GM18520 (cell line): ENCODE data around the gene TBPL1.
"Not testable (repeated sequence)": the region's sequence is repeated elsewhere in the genome, so short reads cannot be mapped to it uniquely, and the experiment has no call there.

Experiments
- ATAC-seq: cut with Tn5 transposase; IDR thresholded peaks from one replicate; pipeline ENCODE4 v1.9.1; 2021; ENCODE audit not compliant: unreplicated experiment

Gene TBPL1

DNA sequence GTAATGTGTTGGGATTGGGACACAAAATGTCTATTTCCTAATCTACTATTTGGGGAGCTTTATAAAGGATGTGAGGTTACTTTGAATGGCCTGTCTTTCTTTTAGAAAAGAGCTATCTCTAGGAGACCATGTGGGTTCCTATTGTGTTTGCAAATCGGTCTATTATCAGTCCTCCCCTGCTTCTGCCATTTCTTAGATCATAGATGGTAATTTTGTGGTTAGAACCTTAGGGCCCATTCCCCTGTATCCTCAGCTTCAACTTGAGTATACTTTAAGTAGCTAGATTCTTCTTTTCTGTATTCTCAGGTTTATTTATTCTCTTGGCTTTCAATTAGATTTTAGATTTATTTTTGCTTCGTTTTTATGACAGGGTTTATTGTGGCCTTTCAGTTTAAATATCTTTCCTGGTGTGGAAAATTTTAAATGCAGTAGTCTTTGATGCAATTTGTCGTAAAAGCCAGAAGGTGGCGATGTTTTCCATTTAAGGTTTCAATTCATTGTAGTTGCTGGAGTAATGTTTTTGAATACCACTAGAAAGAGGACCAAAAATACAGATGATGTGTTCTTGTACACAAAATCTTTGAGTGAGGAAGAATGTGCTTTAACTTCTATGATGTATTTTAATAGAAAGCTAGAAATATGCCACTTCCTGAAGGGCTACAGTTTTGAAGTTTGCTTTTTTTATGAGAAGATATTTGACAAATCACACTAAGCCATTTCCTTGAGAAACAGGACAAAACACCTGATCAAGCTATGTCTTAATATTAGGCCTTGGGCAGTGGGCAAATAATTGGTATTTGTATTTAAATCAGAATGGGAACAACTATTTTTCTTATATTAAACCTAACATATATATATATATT is 20.3 kb downstream of the TBPL1 start:
- ATAC-seq: no peak

DNA sequence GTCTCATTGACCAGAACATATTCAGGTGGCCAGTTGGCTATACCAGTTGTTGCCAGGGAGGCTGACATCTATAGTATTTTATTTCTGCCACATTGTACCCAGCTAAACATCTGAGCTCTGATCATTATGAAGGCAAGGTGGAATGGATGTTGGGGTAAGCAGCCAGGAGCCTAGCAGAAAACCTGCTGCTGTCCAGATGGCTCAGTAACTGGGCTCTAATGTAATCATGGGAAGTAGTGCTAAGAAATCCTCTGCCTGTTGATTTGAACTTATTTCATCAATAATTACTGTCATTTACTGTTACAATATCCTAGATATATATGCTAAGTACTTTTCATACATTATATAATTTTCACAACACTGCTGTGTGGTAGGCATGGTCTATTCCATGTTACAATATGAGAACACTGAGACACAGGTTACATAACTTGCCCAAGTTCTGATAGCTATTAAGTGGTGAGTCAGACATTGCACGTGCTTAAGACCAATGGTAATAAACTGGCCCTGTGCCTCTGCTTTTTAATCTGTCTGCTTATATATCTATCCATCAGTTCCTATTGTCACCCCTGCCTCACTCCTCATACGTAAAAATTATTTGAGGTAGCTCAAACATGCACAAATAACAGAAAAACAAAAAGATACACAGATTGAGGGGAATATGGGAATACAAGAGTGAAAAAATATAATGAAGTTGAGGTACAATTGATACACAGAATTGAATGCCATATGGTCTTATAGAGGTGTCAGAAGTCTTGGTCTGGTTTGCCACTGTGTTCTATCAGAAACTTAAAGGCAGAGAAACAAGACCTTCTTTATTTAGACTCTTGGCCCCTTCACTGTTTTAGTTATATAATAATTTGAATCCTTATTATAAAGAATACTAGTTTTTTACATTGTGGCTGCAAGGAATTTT is 25.2 kb downstream of the TBPL1 start:
- peak; percentile 38 for ATAC-seq

DNA sequence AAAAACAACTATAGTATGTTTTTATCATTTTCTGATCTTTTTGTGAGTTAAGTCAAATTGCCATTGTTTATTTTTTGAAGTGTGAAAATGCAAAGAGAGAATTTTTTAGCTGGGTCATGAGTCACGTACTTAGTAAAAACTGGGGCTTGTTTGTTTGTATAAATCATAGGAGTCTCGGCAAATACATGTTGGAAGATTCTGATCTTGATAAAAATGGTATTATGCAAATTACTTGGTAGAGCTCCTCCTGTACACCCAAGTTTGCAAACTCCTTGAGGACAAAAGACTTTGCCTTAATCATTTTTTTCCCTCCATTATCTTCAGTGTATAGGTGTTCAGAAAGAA is 25.8 kb downstream of the TBPL1 start:
- ATAC-seq: no peak

DNA sequence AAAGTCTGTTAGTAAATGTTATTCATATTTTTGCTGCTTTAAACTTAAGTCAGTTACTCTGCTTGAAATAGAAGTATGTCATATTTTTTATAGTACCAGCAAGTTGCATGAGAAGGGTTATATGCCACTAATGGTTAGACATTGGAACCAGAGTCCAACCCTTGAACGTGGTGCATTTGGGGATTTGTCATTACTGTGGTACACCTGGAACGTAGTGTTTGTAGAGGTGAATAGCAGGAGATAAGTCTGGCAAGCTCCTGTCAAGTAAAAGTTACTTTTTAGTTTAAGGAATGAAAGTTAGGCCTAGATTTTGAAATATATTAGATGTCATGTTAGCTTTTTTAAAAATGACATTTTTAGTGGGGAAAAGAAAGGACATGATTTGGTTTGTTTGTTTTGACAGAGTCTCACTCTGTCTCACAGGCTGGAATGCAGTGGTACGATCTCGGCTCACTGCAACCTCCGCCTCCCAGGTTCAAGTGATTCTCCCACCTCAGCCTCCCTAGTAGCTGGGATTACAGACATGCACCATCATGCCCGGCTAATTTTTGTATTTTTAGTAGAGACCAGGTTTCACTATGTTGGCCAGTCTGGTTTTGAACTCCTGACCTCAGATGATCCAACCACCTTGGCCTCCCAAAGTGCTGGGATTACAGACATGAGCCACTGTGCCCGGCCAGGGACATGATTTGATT is 26.4 kb downstream of the TBPL1 start:
- ATAC-seq: not testable (repeated sequence)

DNA sequence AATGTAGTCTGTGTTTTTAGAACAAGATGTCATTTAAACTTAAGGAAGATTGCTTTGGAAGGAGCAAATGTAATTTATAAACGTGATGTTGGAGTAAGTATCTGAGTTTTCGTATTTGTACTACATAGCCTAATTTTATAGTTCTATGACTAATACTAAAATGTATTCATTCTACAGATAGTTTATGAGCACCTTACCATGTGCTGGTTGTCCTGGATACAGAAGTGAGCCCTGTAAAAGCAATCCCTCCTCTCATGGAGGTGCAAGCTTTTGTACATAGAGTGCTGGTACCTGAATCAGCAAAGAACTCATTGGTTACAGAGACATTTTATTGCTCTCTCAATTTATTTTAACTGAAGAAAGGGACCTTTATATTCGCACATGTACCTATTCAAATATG is 27.1 kb downstream of the TBPL1 start:
- ATAC-seq: no peak

DNA sequence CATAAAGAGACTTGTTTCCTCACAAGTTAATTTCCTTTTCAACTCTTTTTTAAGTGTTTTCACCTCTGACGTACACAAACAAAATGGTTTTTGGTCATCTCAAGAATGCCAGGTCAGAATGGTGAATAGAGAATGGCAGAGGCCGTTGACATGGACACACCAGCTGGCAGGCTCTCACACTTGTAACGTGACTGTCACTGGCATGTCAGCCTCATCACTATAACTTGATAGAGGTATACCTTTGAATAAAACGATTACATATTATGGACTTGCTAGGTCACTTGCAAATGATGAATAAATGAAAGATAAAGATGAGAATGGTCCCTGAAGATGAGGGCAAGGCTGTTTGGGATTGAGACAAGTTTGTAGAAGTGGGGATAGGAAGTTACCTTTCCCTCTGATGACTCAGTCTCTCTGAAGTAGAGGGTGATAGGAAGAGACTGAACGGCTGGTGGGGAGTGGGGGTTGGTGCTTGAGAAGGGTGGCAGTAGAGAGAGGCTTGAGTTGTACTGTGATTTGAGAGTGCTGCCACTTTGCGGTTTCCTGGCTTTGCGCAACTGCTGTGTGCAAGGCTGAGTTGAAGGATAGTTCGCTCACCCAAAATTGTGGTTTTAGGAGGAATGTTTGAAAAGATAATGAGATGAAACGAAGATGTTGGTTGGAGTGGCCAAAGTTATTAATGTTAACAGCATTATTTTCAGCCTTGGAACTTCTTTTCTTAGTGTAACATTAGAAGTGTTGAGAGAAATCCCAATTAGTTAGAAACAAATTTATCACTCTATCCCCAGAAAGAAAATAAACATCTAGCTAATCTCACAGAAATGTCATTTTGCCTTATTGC is 30.3 kb downstream of the TBPL1 start:
- no peak for ATAC-seq

DNA sequence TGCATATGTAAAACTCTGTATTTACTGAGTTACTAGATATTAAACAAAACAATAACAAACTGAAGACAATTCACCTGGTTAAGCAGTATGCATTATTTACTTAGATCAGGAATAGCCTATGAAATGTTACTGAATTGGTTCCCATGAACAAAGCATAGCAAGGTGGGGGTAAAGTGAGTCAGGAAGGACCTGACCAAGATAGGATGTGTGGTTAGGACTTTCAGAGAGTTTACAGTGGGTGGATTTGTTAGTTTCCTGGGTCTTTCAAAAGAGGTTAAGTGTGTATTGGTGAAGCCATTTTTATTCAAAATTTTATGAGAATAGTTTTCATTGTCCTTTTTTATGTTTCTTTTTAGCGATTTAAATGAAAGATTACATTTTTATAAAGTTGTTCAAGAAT is 32.9 kb downstream of the TBPL1 start:
- no peak for ATAC-seq

DNA sequence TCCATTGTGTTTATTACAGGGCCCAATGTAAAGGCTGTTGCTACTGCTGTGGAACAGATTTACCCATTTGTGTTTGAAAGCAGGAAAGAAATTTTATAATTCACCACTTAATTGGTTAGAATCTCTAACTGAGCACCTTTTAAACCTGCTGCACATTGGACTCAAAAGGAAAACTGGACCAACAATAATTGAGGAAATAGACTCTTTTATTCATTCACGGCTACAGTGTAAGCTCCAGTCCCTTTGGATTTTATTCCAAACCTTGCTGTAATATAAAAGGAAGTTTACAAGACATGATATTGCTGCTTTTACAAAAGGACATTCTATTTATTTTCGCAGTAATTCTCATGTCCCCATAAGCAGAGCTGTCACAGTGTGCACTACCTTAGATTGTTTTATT is 33.9 kb downstream of the TBPL1 start:
- ATAC-seq: no peak

DNA sequence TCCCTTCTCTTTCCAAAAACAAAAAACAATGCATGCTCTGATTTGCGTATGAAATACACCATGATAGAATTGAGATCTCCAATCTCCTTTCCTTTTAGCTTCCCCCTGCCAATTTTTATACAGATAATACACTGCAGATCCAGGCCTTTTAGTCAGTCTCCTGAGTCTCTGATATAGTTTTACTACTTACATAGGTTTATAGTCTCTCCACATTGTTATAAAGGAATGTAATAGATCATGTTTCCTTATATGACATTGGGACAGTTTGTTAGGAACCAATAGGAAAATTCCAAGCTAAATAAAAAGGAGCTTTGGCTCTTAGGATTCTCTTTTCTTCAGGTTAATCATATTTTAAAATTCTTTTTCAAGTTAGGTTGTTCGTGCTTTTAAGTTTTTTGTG is 36.5 kb downstream of the TBPL1 start:
- no peak for ATAC-seq

DNA sequence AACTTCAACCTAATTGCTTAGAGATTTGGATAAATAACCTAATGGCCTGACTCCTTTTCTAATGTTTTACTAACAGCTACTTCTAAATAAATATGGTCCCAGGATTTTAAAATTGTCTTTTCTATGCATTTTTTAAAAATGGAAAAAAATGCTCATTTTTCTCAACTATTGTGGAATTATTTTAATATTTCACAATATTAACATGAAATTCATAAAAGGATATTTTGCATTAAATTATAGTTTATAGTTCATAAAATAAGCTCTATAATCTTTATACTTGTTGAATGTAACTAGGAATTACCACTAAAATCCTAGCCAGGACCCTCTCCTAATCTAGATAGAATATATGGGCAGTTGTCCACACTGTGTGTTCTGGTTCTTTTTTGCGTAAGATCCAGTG is 37.3 kb downstream of the TBPL1 start:
- no peak for ATAC-seq

DNA sequence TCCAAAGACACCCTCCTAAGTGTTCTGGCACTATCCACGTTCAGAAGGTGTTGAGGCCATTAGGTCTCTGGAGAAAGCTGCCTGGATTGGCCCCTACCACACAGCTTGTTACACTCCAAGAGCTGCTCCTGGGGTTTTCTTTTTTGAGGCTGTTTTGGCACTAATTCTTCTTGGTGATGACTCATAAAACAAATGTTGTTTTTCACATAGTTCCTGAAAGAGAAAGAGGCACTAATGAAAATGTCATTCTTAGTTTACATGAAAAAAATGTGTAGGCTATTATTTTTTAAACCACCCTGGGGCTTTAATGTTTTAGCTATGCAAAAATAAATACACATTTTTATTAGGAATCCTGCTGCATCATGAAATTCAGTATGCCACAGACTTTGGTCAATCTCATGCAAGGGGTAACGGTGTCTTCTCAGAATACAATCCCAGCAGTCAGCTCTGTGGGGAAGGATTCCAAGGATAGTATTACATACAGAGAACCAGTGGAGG is 38.1 kb downstream of the TBPL1 start:
- no peak for ATAC-seq

DNA sequence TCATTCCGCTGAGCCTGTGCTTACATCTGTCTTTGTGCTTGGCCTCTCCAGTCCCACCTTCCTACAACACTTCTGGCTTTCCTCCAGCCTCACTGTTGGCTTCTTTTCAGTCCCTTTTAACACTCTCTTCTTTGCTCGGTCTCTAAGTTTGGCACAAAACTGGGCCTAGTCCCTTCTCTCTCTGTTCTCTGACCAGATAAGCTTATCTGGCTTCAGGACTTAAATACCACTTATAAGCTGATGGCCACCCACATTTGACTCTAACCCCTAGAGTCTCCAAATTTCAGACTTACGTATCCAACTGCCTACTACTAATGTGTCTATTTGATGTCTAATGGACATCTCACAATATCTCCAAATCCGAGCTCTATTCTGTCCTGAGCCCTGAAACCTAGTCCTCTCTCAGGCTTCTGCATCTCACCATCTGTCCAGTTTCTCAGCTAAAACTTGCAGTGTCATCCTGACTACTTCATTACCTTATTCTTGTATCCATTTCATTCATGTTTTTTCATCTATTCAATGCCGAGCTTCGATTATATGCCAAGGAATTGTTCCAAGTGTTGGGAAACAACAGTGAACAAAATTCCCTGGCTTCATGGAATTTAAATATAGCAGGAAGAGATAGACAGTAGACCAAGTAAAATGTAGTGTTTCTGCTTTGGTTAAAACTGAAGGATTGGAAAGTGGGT is 40.1 kb downstream of the TBPL1 start:
- ATAC-seq: no peak

DNA sequence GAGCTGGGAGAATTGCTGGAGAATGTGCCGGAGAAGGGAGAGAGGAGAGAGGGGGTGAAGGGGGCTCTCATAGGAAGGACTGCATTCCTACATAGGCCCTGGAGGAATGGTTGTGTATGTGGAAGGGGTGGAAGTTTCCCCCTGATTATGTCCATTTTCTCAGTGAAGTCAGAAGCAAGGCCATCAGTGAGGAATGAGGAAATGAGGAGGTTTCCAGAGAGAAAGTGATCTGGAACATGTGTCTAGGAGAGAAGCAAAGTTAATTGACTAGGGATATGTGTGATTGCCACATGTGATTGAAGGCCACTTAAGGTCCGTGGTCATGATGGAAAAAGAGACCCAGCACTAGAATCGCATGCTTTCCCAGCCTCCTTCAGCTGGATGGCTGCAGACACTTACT is 42.3 kb downstream of the TBPL1 start:
- ATAC-seq: no peak

DNA sequence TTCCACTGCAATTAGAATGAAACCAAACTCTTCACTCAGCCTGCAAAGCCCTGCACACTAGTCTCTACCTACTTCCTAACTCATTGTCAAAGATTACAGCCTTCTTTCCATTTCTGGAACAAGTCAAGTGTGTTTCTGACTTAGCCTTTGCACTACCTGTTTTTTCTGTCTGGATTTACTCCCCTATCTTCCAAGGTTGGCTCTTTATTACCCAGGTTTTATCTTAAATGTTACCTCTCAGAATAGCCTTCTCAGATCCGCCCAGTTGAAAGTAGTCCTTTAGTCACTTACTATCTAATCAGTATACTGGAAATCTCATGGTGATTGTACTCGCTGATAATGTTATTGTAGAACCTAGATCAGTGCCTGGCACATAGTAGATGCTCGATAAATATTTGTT is 42.7 kb downstream of the TBPL1 start:
- ATAC-seq: no peak

DNA sequence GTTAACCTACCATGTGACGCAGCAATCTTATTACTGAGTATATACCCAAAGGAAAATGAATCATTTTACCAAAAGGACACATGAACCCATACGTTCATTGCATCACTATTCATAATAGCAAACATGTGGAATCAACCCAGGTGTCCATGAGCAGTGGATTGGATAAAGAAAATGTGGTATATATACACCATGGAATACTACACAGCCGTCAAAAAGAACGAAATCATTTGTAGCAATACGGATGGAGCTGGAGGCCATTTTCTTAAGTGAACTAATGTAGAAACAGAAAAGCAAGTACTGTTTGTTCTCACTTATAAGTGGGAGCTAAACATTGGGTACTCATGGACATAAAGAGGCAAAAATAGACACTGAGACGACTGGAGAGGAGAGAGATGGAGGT is 44.2 kb downstream of the TBPL1 start:
- ATAC-seq: no peak

DNA sequence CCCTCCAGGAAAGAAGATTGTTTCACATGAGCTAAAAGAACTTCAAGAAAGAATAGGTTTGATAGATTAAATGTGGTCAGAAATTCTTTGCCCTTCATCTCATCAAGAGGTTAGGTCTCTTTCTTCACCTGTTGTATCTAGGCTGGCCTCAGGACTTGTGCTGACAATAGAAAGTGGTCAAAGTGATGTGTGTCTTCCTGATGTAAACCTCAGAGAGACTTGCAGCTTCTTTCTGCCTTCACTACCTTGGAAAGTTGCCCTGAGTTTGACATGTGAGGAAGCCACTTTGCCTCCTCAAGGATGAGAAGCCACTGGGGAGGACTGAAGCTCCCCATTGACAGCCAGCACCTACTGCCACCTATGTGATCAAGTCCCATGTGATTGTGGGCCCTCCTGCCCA is 46.3 kb downstream of the TBPL1 start:
- ATAC-seq: no peak

DNA sequence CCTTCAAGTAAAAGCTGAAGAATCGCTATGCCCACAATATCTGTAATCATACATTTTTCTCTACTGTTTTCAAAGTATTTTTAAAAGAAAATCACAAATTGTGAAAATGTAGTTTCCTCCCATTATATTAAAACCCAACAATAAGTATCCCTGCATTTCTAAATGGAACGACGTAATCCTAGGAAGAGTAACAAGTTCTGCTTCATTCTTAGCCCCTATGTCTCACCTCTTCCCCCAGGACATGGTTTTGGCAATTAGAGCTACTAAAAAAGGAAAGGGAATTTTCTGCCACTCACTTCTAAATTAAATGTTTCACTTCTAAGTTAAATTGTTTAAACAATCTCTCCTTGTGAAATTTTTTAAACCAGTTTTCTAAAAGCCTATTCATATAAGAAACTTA is 47.4 kb downstream of the TBPL1 start:
- no peak for ATAC-seq

DNA sequence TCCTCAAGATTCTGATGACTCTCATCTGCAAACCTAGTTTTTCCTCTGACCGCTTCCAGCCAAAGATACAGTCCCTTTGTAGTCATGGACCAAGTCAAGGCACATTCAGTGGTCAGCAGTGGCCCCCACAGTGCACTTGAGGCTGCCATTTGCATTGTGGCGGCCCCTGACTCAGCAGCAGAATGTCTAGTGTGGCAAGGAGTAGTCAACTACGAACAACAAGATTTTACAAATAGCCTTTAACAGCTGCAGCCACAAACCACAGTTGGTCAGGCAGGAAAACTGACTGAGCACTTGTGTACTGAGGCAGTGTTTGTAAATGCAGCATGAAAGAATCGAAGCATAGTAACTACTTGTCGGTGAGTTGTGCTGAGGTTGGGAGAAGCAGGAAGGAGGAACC is 49.8 kb downstream of the TBPL1 start:
- peak; percentile 64 for ATAC-seq

DNA sequence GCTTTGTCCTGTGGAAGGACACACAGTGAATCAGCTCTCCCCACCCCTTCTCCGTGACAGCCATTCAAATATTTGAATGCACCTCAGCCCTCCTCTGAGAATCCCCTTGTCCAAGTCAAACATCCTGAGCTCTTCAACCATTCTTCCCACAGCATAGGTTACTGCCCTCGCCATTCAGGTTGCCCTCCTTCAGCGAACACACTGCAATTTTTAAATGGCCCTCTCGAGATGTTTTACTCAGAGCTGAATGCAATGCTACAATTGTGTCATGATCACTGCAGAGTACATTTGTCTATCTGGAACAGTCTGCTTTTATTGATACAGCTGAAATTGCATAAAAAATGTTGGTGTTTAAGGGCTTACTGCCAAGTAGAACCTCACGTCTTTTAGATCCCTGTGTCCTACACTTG is 50.5 kb downstream of the TBPL1 start:
- no peak for ATAC-seq

DNA sequence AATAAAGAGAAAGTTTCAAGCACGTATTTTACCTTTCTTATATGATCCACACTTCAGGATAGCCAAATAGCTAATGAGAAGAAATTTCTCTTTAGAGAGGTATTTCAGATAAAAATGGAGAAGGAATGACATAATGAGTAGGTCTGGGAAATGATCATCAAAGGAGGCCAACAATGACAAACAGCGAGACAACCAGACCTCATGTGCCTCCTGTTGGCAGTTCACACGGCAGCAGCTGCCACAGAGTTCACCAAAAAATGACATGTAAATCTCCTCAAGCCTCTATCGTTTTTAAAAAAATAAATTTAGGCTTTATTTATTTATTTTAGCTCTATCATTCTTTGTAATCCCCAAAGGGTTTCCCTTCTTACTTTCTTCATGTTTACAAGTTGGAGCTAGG is 51.7 kb downstream of the TBPL1 start:
- no peak for ATAC-seq
